ENCODE results near the gene ASTE1.

DNA sequence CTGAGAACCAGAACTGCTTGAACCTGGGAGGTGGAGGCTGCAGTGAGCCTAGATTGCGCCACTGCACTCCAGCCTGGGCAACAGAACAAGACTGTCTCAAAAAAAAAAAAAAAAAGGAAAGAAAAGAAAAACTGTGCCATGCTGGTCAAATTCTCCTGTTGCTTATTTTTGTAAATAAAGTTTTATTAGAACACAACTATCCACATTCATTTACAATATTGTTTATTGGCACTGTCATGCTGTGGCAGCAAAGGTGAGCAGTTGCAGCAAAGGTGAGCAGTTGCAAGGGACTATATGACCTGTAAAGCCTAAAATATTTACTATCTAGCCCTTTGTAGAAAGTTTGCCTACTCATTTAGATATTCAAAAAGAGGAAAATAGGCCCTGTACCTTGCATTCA, 18.3 kb downstream of the ASTE1 start:
- TF ChIP-seq CTCF (IDR thresholded peaks at IDR 0.05), result no peak
- no peak for TF ChIP-seq POLR2A (IDR thresholded peaks at IDR 0.05)
